ENCODE measurements around the gene CLEC4M.
"Not testable (repeated sequence)": the region's sequence is repeated elsewhere in the genome, so short reads cannot be mapped to it uniquely, and the experiment has no call there.

GRCh38 chr19:7765043-7765442, 2.0 kb downstream of the CLEC4M start:
- TF ChIP-seq CTCF (optimal IDR thresholded peaks at IDR 0.05 in 1 of 3, IDR thresholded peaks at IDR 0.05 in 1 of 3, conservative IDR thresholded peaks at IDR 0.05 in 1 of 3; ENCODE audit: extremely low read depth in 1 of 3, insufficient read depth in 2 of 3, low read length in 3 of 3); EZH2 (IDR thresholded peaks at IDR 0.05; ENCODE audit: low read length): not testable (repeated sequence)
